GM19193 (cell line): ENCODE results near the gene DNPH1.

Experiments
- POLR2A ChIP-seq: IDR thresholded peaks from 4 replicates; pipeline ENCODE4 v1.6.1; 2011; ENCODE audit not compliant: insufficient read depth, insufficient read length; ENCODE audit errors: extremely low read depth

Gene DNPH1

DNA sequence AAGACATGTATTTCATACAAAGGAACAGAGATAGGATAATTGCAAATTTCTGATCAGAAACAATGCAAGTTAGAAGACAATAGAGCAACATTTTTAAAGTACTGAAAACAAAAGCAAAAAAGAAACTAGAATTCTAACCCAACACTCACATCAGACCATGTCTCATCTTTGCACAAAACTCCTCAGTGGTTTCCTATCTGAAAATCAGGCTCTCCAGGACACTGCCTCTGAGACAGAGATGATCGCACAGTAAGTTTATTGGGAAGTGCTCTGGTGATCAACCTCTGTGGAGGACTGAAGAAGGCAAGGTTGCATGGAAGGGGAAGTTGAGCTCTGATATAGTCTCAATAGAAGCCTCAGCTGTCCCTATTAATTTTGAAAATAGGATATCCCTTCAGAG, 11.7 kb upstream of the DNPH1 start:
- no peak for TF ChIP-seq POLR2A

DNA sequence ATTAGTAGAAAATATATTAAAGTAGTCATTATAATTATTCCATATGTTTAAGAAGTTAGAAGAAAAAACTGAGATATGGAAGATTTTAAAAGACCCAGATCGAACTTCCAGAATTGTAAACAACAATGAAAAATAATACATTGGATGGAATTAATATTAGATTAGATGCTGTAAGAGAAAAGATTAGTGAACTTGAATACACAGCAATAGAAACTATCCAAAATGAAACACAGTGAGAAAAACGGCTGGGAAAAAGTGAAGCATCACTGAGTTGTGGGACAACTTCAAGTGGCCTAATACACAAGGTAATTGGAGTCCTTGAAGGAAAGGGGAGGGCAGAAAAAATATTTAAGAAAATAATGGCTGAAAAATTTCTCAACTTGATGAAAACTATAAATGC, 9.8 kb upstream of the DNPH1 start:
- no peak for TF ChIP-seq POLR2A

DNA sequence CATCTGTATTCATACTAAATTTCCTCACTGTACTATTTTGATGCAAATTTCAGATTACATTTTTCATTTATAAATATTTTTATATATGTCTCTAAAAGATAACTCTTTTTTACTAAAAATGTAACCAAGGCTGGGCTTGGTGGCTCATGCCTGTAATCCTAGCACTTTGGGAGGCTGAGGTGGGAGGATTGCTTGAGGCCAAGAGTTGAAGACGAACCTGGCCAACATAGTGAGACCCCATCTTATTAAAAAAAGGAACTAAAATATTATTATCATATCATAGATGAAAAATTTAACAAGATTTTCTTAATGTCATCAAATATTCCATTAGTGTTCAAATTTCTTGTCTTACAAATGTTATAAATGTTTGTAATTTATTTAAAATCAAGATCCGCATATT, 6.6 kb upstream of the DNPH1 start:
- TF ChIP-seq POLR2A: no peak

DNA sequence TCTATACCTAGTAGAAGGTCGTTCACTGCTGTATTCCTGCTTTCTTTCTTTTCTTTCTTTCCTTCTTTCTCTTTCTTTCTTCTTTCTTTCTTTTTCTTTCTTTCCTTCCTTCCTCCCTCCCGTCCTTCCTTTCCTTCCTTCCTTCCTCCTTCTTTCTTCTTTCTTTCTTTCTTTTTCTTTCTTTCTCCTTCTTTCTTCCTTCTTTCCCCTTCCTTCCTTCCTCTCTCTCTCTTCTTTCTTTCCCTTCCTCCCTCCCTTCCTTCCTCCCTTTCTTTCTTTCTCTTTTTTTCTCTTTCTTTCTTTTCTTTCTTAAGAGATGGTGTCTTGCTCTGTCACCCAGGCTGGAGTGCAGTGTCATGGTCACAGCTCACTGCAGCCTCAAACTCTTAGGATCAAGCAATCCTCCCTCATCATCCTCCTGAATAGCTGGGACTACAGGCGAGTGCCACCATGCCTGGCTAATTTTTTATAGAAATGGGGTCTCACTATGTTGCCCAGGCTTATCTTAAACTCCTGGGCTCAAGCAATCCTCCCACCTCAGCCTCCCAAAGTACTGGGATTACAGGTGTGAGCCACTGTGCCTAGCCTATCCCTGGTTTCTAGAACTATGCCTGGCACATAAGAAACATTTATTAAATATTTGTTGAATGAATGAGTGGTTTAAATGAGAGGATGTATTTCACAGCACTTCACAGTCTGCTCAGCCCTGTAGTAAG, 2.6 kb upstream of the DNPH1 start:
- TF ChIP-seq POLR2A: no peak

DNA sequence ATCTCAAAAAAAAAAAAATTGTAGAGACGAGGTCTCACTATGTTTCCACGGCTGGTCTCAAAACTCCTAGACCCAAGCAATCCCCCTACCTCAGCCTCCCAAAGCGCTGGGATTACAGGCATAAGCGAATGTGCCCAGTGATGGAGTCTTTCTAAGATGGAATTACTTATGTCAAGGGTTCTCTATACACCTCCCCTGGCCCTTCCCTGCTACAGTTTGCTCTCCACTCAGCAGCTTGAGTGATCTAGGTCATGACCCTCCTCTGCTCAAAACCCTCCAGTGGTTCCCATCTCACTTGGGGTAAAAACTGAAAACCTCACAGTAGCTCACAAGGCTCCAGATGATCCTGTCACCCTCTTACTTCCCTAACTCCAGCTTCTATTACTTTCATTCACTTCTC, 1.8 kb upstream of the DNPH1 start:
- TF ChIP-seq POLR2A: no peak

DNA sequence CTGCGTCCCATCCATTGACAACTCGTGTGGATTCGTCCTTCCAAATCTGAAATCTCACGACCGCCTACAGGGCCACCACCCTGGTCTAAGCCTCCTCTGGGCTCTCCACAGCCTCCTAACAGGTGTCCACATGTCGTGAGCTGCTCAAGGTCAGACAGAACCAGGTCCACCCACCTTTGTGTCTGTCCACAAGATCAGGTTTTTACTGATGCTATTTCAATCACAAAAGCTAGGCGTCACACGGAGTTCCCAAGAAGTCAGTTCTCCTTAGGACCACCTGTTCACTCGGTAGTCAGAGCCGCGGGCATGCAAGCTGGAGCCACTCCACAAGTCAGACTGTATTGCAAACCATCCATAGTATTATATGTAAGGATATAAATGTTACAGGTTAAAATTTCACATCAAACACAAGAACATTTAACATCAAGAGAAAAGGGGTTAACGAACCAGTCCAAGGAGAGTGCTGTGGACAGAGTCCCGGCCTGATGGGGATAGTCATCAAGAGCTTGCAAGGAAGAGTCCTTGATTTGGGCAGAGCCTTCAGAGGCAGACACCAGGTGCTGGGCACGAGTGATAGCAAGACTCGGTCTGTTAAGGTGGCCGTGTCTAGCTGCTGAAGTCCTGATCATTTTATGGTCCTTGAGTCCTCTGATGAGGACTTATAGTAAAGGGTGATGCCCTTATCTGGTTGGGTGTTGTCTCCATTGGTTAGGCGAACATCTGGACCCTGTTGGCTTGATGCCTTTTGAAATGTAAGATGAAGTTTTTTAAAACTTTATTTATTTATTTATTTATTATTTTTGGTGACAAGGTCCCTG, 731 bp upstream of the DNPH1 start:
- no peak for TF ChIP-seq POLR2A

DNA sequence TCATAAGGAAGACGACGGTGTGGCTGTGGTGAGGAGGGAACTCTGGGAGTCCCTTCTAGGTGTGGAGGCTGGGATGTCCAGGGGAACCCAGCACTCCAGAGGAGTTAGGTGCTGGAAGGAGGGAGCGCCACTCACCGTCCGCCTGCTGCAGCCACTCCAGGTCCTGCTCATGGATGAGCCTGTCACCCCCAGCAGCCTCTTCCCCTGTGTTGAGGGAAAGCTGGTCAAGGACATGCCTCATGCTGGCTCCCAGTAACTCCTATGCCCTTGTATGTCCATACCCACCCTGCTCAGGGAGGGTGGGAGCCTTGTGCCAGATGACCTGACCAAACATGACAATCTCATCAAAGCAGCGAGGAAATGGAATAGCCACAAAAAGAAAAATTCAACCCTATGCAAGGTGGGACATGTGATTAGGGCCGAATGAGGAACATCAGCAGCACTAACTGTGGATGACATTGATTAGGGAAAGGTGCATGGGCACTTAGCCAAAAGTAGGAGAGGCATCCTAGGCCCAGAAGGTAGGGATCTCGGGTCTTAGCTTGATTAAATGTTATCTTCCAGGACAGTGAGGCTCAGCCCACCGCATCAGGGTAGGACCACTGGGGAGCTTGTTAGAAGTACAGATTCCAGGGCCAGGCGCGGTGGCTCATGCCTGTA, 3.0 kb downstream of the DNPH1 start:
- TF ChIP-seq POLR2A: no peak

DNA sequence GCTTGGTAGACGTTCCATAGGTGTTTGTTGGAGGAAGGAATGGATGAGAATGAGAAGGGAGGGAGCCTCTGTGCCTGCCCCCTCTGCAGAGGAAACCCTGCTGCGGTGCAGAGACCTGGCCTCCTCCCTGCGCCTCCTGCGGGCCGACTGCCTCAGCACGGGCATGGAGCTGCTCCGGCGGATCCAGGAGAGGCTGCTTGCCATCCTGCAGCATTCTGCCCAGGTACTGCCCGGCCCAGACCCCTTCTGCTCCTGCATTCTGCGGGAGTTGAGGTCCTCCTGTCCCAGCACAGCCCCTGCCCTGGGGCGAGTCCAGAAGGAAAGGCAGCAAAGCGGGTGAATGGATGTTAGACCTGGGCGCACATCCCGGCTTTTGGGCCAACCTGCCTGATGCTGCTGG, 6.1 kb downstream of the DNPH1 start:
- no peak for TF ChIP-seq POLR2A

DNA sequence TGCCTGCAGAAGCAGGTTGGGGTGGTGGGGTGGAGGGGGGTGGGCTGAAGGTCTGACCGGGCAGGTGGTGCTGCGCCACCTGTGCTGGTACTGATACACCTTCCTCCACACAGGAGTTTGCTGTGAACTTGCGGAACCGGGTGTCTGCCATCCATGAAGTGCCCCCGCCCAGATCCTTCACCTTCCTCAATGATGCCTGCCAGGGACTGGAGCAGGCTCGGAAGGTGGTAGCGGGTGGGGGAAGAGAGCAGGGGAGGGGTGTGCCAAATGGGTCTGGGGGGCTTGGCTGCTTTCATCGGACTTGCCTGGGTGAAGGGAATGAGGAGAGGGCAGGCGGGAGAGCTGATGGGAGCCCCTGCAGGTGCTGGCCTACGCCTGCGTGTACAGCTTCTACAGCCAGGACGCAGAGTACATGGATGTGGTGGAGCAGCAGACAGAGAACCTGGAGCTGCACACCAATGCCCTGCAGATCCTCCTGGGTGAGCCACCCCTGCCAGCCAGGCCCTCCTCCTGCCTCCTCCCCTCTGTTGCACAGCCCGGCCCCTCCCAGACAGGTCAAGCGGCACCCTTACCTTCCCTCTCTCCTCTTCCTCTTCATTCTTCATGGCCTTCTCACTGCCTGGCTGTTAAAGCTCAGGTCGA, 6.7 kb downstream of the DNPH1 start:
- no peak for TF ChIP-seq POLR2A

DNA sequence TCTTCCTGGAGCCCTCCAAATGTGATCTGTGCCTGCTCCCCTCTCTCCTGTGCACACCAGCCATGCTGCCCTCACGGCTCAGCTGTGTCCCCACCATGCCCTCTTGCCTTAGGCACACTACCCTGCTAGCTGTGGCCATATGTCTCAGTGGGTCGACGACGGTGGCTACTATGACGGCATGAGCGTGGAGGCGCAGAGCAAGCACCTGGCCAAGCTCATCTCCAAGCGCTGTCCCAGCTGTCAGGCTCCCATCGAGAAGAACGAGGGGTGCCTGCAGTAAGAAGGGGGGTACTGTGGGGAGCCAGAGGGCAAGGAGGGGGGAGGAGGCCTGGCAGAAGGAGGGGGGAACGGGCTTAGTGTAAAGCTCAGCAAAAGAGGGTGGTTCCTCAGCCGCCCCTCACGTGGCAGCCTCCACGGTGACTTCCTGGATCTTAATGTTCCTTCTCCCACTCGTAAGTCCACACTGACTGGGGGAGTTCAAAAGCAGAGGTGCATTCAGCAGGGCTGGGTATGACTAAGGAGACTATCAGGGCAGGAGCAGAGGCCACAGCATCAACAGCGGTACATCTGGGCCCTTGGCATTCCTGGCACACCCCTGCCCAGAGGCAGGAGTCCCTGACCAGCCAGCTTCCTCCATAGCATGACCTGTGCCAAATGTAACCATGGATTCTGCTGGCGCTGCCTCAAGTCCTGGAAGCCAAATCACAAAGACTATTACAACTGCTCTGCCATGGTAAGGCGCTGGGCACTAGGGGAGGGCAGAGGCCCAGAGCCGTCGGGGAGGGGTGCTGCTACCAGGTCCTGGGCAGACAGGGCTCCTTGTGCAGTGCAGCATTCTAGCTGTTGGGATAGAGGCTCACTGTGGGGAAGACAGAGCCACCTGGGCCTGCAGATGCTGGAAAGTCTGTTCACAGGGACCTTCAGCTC, 8.0 kb downstream of the DNPH1 start:
- no peak for TF ChIP-seq POLR2A

DNA sequence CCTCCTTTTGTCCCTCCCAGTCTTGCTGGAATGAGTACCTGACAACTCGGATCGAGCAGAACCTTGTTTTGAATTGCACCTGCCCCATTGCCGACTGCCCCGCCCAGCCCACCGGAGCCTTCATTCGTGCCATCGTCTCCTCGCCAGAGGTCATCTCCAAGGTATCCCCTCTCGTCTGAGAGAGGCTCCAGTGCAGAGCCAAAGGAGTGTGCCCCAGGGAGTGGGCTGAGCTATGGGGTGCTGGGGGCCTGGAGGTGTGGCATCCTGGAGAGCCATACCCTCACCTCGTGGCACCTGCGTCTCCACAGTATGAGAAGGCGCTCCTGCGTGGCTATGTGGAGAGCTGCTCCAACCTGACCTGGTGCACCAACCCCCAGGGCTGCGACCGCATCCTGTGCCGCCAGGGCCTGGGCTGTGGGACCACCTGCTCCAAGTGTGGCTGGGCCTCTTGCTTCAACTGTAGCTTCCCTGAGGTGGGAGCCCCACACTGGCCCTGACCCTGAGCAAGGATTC, 8.8 kb downstream of the DNPH1 start:
- TF ChIP-seq POLR2A: no peak

DNA sequence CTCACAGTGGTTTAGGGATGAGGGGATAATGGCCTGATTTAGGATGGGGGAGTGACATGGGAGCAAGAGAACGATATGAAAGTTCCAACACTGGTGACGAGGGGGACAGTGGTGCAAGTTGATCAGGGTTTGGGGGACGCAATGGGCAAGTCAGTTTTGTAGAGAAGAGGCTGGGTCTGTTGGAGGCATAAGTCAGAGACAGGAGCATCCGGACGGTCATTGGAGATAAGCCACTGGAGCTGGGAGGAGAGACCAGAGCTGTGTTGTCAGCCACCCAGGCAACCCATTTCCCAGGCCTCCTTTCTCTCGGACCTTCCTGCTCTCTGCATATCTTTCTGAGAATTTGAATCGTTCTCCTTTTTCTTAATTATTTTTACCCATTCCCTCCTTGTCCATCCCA, 9.5 kb downstream of the DNPH1 start:
- TF ChIP-seq POLR2A: no peak

DNA sequence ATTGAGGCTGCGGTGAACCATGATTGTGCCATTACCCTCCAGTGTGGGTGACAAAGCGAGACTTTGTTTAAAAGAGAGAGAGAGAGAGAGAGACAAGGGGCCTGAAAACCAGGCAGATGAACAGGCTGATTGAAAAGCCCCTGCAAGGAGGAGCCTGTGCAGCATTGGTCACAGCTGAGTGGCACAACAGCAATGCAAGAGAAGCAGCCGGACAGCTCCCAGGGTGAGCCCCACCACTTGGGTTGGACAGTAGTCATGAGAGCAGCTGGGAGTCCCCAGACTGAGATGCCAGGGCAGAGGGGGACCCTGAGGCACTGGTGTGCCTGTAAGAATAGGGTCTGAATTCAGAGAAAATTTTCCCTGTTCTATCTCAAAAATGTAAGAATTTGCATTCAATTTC, 10.2 kb downstream of the DNPH1 start:
- TF ChIP-seq POLR2A: no peak

DNA sequence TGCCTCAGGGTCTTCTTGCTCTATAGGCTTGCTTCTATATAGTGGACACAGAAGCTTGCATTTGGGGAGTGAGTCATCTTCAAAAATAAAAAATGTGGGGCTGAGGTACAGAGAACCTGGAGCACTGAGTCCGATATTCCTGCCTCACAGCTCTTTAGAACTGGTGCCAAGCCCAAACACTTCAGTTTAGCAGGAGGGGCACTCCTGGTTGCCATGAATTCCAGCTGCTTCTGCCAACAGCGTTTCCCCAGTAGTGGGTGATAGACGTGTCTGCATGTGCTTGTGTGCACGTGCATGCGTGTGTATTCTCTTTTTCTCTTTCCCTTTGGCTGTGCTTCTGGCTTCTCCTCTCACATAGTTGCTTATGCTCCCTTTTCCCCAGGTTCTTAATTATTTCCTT, 11.9 kb downstream of the DNPH1 start:
- TF ChIP-seq POLR2A: no peak

DNA sequence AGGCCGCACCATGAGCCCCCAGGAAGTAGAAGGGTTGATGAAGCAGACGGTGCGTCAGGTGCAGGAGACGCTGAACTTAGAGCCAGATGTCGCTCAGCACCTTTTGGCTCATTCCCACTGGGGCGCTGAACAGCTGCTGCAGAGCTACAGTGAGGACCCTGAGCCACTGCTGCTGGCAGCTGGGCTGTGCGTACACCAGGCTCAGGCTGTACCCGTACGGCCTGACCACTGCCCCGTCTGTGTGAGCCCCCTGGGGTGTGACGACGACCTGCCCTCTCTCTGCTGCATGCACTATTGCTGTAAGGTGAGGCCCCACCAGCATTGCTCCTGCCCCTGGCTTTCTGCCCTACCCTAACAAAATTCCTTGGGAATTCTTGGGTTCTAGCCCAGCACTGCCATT, 13.1 kb downstream of the DNPH1 start:
- TF ChIP-seq POLR2A: no peak

DNA sequence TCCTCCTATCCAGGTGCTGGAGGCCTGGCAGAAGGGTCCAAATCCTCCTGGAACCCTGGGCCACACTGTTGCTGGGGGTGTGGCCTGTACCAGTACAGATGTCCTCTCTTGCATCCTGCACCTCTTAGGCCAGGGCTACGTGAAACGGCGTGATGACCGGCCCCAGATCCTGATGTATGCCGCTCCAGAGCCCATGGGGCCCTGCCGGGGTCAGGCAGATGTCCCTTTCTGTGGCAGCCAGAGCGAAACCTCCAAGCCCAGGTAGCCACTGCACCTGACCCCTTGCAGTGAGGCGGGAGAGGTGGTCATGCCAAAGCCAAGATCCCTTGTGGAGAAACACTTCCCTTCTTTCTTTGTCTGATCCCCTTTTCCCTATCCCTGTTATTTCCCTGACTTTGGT, 14.2 kb downstream of the DNPH1 start:
- no peak for TF ChIP-seq POLR2A
